Measurements from ENCODE around the gene VEGFA.

VEGFA gene

GRCh38 chr6:43759907-43760206, 10.2 kb upstream of the VEGFA start:
- no peak for DNase-seq (ENCODE audit: low read depth, low spot score)
- no peak overlapping the region for H3K4me3 ChIP-seq (ENCODE audit: low read length)
- H3K36me3 ChIP-seq (ENCODE audit: control insufficient read depth, insufficient read depth, low read length), result no peaks in the 10 kb centered on the region
- no peaks in the 10 kb centered on the region for H3K27me3 ChIP-seq (ENCODE audit: control insufficient read depth, insufficient read depth, low read length)
- peaks cover 6% of the 10 kb centered on the region for H3K4me1 ChIP-seq (ENCODE audit: control insufficient read depth, insufficient read depth, low read length)
- H3K27ac ChIP-seq (ENCODE audit: low read length), result no peak overlapping the region
- WGBS (ENCODE audit: insufficient coverage, insufficient read length), result no CpG with 5 or more reads among the region's 4 CpGs
- H3K9me3 ChIP-seq (ENCODE audit: control insufficient read depth, insufficient read depth, low read length), result no peaks in the 10 kb centered on the region

GRCh38 chr6:43760210-43761168, 9.5 kb upstream of the VEGFA start:
- WGBS (ENCODE audit: insufficient coverage, insufficient read length), result no CpG with 5 or more reads among the region's 15 CpGs

GRCh38 chr6:43761666-43762409, 8.2 kb upstream of the VEGFA start:
- no CpG with 5 or more reads among the region's 9 CpGs for WGBS (ENCODE audit: insufficient coverage, insufficient read length)
- H3K27ac ChIP-seq (ENCODE audit: low read length), result no peak overlapping the region
- H3K4me3 ChIP-seq (ENCODE audit: low read length), result no peak overlapping the region
- no peaks in the 10 kb centered on the region for H3K36me3 ChIP-seq (ENCODE audit: control insufficient read depth, insufficient read depth, low read length)
- H3K9me3 ChIP-seq (ENCODE audit: control insufficient read depth, insufficient read depth, low read length), result no peaks in the 10 kb centered on the region
- no peaks in the 10 kb centered on the region for H3K27me3 ChIP-seq (ENCODE audit: control insufficient read depth, insufficient read depth, low read length)
- H3K4me1 ChIP-seq (ENCODE audit: control insufficient read depth, insufficient read depth, low read length), result peaks cover 8% of the 10 kb centered on the region
- no peak for DNase-seq (ENCODE audit: low read depth, low spot score)

More at GRCh38 chr6:43760210-43761168, 9.5 kb upstream of the VEGFA start:
- Histone ChIP-seq H3K36me3 (ENCODE audit: control insufficient read depth, insufficient read depth, low read length) (no peaks in the 10 kb centered on the region), H3K4me1 (ENCODE audit: control insufficient read depth, insufficient read depth, low read length) (peaks cover 6% of the 10 kb centered on the region), H3K27ac (ENCODE audit: low read length) (no peak overlapping the region), H3K27me3 (ENCODE audit: control insufficient read depth, insufficient read depth, low read length) (no peaks in the 10 kb centered on the region), H3K4me3 (ENCODE audit: low read length) (no peak overlapping the region), H3K9me3 (ENCODE audit: control insufficient read depth, insufficient read depth, low read length) (no peaks in the 10 kb centered on the region)
- no peak for DNase-seq (ENCODE audit: low read depth, low spot score)

- H3K4me1 ChIP-seq (ENCODE audit: control insufficient read depth, insufficient read depth, low read length), result peaks cover 8% of the 10 kb centered on the region
Measured at GRCh38 chr6:43762410-43762768, 7.6 kb upstream of the VEGFA start.

GRCh38 chr6:43762966-43763695, 6.9 kb upstream of the VEGFA start:
- Histone ChIP-seq H3K9me3 (ENCODE audit: control insufficient read depth, insufficient read depth, low read length) (no peaks in the 10 kb centered on the region), H3K4me3 (ENCODE audit: low read length) (no peak overlapping the region), H3K36me3 (ENCODE audit: control insufficient read depth, insufficient read depth, low read length) (no peaks in the 10 kb centered on the region), H3K4me1 (ENCODE audit: control insufficient read depth, insufficient read depth, low read length) (peaks cover 8% of the 10 kb centered on the region), H3K27ac (ENCODE audit: low read length) (no peak overlapping the region), H3K27me3 (ENCODE audit: control insufficient read depth, insufficient read depth, low read length) (no peaks in the 10 kb centered on the region)
- no peak for DNase-seq (ENCODE audit: low read depth, low spot score)
- no CpG with 5 or more reads among the region's 6 CpGs for WGBS (ENCODE audit: insufficient coverage, insufficient read length)

More at GRCh38 chr6:43762410-43762768, 7.6 kb upstream of the VEGFA start:
- DNase-seq (ENCODE audit: low read depth, low spot score), result no peak
- H3K4me3 ChIP-seq (ENCODE audit: low read length), result no peak overlapping the region
- H3K27me3 ChIP-seq (ENCODE audit: control insufficient read depth, insufficient read depth, low read length), result no peaks in the 10 kb centered on the region
- H3K27ac ChIP-seq (ENCODE audit: low read length), result no peak overlapping the region
- H3K9me3 ChIP-seq (ENCODE audit: control insufficient read depth, insufficient read depth, low read length), result no peaks in the 10 kb centered on the region
- WGBS (ENCODE audit: insufficient coverage, insufficient read length), result no CpG with 5 or more reads among the region's 5 CpGs
- no peaks in the 10 kb centered on the region for H3K36me3 ChIP-seq (ENCODE audit: control insufficient read depth, insufficient read depth, low read length)

GRCh38 chr6:43763812-43764522, 6.0 kb upstream of the VEGFA start:
- Histone ChIP-seq H3K36me3 (ENCODE audit: control insufficient read depth, insufficient read depth, low read length) (no peaks in the 10 kb centered on the region), H3K9me3 (ENCODE audit: control insufficient read depth, insufficient read depth, low read length) (no peaks in the 10 kb centered on the region), H3K4me3 (ENCODE audit: low read length) (no peak overlapping the region), H3K27ac (ENCODE audit: low read length) (no peak overlapping the region), H3K27me3 (ENCODE audit: control insufficient read depth, insufficient read depth, low read length) (no peaks in the 10 kb centered on the region), H3K4me1 (ENCODE audit: control insufficient read depth, insufficient read depth, low read length) (peaks cover 3% of the 10 kb centered on the region)
- WGBS (ENCODE audit: insufficient coverage, insufficient read length), result no CpG with 5 or more reads among the region's 7 CpGs
- DNase-seq (ENCODE audit: low read depth, low spot score), result no peak

- DNase-seq (ENCODE audit: low read depth, low spot score), result no peak
- peaks cover 2% of the 10 kb centered on the region for H3K4me1 ChIP-seq (ENCODE audit: control insufficient read depth, insufficient read depth, low read length)
- H3K27ac ChIP-seq (ENCODE audit: low read length), result no peak overlapping the region
- no peaks in the 10 kb centered on the region for H3K27me3 ChIP-seq (ENCODE audit: control insufficient read depth, insufficient read depth, low read length)
- H3K4me3 ChIP-seq (ENCODE audit: low read length), result no peak overlapping the region
- H3K36me3 ChIP-seq (ENCODE audit: control insufficient read depth, insufficient read depth, low read length), result no peaks in the 10 kb centered on the region
- H3K9me3 ChIP-seq (ENCODE audit: control insufficient read depth, insufficient read depth, low read length), result no peaks in the 10 kb centered on the region
- no CpG with 5 or more reads among the region's 5 CpGs for WGBS (ENCODE audit: insufficient coverage, insufficient read length)
Measured at GRCh38 chr6:43764772-43765171, 5.2 kb upstream of the VEGFA start.

- Histone ChIP-seq H3K4me3 (ENCODE audit: low read length) (no peak overlapping the region), H3K4me1 (ENCODE audit: control insufficient read depth, insufficient read depth, low read length) (peaks cover 2% of the 10 kb centered on the region; the same call in 1 of the 2 replicates), H3K36me3 (ENCODE audit: control insufficient read depth, insufficient read depth, low read length) (no peaks in the 10 kb centered on the region), H3K27ac (ENCODE audit: low read length) (no peak overlapping the region), H3K27me3 (ENCODE audit: control insufficient read depth, insufficient read depth, low read length) (no peaks in the 10 kb centered on the region), H3K9me3 (ENCODE audit: control insufficient read depth, insufficient read depth, low read length) (no peaks in the 10 kb centered on the region)
- DNase-seq (ENCODE audit: low read depth, low spot score), result no peak
Measured at GRCh38 chr6:43765776-43766499, 4.1 kb upstream of the VEGFA start.

- Histone ChIP-seq H3K36me3 (ENCODE audit: control insufficient read depth, insufficient read depth, low read length) (no peaks in the 10 kb centered on the region; the same call in 1 of the 2 replicates), H3K9me3 (ENCODE audit: control insufficient read depth, insufficient read depth, low read length) (no peaks in the 10 kb centered on the region), H3K27me3 (ENCODE audit: control insufficient read depth, insufficient read depth, low read length) (no peaks in the 10 kb centered on the region), H3K4me1 (ENCODE audit: control insufficient read depth, insufficient read depth, low read length) (peaks cover 2% of the 10 kb centered on the region; the same call in 1 of the 2 replicates), H3K27ac (ENCODE audit: low read length) (no peak overlapping the region), H3K4me3 (ENCODE audit: low read length) (no peak overlapping the region)
- WGBS (ENCODE audit: insufficient coverage, insufficient read length), result no CpG with 5 or more reads among the region's 1 CpG
- DNase-seq (ENCODE audit: low read depth, low spot score), result no peak
Measured at GRCh38 chr6:43766500-43766853, 3.5 kb upstream of the VEGFA start.

Data from iPS DF 6.9 (cell line).